SH-SY5Y (cell line): ENCODE results near the gene FOXA3.

ENCODE experiments used
- GATA2 ChIP-seq: IDR thresholded peaks from 2 replicates; pipeline ENCODE4 v1.6.1; 2011; ENCODE audit warnings: mild to moderate bottlenecking, low read depth, low read length
- GATA3 ChIP-seq: IDR thresholded peaks from 2 replicates; pipeline ENCODE4 v1.6.1; 2011; ENCODE audit warnings: low read depth, mild to moderate bottlenecking, low read length, moderate library complexity

DNA sequence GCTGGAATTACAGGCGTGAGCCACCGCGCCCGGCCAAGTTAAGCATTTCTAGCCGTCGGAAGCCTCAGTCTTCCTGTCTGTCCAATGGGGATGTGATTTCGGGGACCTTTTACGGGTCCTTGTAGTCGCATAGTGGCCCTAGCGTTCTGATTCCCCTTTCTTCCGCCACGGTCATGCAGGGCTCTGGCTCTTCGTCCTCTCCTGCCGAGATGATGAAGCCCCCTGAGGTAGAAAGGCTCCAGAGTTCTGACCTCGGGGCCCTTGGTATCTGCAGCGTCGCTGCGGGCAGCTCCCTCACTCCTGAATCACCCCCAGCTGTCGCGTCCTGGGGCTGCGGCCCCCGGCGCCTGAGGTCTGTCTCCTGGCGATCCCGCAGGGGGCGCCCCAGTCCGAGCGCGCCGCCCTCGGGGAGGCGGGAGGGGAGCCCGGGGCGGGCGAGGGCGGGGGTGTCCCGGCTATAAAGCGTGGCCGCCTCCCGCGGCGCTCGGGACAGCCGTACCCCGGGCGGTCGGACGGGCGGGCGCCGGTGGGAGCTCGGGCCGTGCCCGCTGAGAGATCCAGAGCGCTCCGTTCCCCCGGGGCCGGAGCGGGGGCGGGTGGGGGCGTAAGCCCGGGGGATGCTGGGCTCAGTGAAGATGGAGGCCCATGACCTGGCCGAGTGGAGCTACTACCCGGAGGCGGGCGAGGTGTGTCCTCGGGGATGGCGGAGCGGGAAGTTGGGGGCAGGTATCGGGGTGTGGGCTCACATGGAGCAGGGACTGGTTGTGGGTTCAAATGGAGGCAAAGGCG is at the start of gene FOXA3:
- TF ChIP-seq GATA3 (no peak), GATA2 (no peak)
